ENCODE data around the gene NCLN. TPM values are rescaled to one million over a fixed set of nuclear protein-coding genes. Genes with fewer than 3 reads are reported as not detected.

Gene NCLN
- total and polyA plus RNA-seq, 3 donors from 2014 or later: 50.2 to 65.5 (median 65.3) TPM

DNA sequence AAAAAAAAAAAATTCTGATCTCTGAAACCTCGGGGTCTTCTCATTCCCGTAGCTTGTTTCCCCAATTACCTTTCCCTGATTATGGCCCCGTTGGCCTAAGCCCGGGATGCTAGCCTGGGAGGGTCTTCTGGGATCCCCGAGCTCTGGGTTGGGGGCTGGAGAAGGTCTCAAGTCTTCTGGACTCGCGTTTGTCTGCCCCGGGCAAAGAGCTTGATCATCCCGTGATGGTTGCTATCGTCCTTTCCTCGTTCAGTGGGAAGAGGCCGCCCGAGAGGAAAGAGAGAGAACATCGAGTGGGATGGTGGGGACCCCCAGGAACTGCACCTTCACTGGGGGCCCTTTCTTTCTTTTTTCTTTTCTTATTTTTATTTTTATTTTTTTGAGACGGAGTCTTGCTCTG is 47.5 kb upstream of the NCLN start:
- no peak overlapping the region for H3K27ac ChIP-seq
- no peaks in the 10 kb centered on the region for H3K9me3 ChIP-seq
- no peak for TF ChIP-seq CTCF (IDR thresholded peaks at IDR 0.05)
- no peak for TF ChIP-seq POLR2A (IDR thresholded peaks at IDR 0.05)
- WGBS, 2 donors: 85 to 87% methylated on average over 15 of the region's 15 CpGs
- H3K4me3 ChIP-seq: no peak overlapping the region
- H3K27me3 ChIP-seq: no peaks in the 10 kb centered on the region
- H3K4me1 ChIP-seq: peaks cover 3% of the 10 kb centered on the region
- intact Hi-C loops (cut with DNase I; ENCODE audit: low total_unique reads): no loop called here
- no peak for DNase-seq
- no peaks in the 10 kb centered on the region for H3K36me3 ChIP-seq (ENCODE audit: low read depth, missing control alignments)

GRCh38 chr19:3140667-3141038 is 45.1 kb upstream of the NCLN start:
- Histone ChIP-seq H3K27ac (no peak overlapping the region), H3K27me3 (no peaks in the 10 kb centered on the region), H3K36me3 (ENCODE audit: low read depth, missing control alignments) (no peaks in the 10 kb centered on the region), H3K4me3 (no peak overlapping the region), H3K9me3 (no peaks in the 10 kb centered on the region), H3K4me1 (peaks cover 3% of the 10 kb centered on the region)
- intact Hi-C loops (cut with DNase I; ENCODE audit: low total_unique reads): no loop called here
- no peak for DNase-seq
- TF ChIP-seq CTCF (IDR thresholded peaks at IDR 0.05) (no peak), POLR2A (IDR thresholded peaks at IDR 0.05) (no peak)

- Histone ChIP-seq H3K4me3 (no peak overlapping the region), H3K27ac (no peak overlapping the region), H3K9me3 (no peaks in the 10 kb centered on the region), H3K36me3 (ENCODE audit: low read depth, missing control alignments) (no peaks in the 10 kb centered on the region), H3K4me1 (no peaks in the 10 kb centered on the region), H3K27me3 (no peaks in the 10 kb centered on the region)
- WGBS, 2 donors: 67 to 71% methylated on average over 6 of the region's 6 CpGs
- DNase-seq: no peak
- intact Hi-C loops (cut with DNase I; ENCODE audit: low total_unique reads): no loop called here
- no peak for TF ChIP-seq CTCF (IDR thresholded peaks at IDR 0.05)
- TF ChIP-seq POLR2A (IDR thresholded peaks at IDR 0.05): no peak
Measured at GRCh38 chr19:3142292-3142670, 43.4 kb upstream of the NCLN start.

- H3K27ac ChIP-seq: no peak overlapping the region
- no peaks in the 10 kb centered on the region for H3K9me3 ChIP-seq
- no peak for DNase-seq
- no peaks in the 10 kb centered on the region for H3K4me1 ChIP-seq
- H3K27me3 ChIP-seq: no peaks in the 10 kb centered on the region
- WGBS, 2 donors: 71 to 75% methylated on average over 11 of the region's 11 CpGs
- intact Hi-C loops (cut with DNase I; ENCODE audit: low total_unique reads): no loop called here
- TF ChIP-seq CTCF (IDR thresholded peaks at IDR 0.05): no peak
- TF ChIP-seq POLR2A (IDR thresholded peaks at IDR 0.05): no peak
- no peaks in the 10 kb centered on the region for H3K36me3 ChIP-seq (ENCODE audit: low read depth, missing control alignments)
- H3K4me3 ChIP-seq: no peak overlapping the region
Measured at GRCh38 chr19:3142781-3143337, 42.9 kb upstream of the NCLN start.

- H3K4me3 ChIP-seq: no peak overlapping the region
- TF ChIP-seq CTCF (IDR thresholded peaks at IDR 0.05): no peak
- no peak for TF ChIP-seq POLR2A (IDR thresholded peaks at IDR 0.05)
- no peaks in the 10 kb centered on the region for H3K4me1 ChIP-seq
- no peaks in the 10 kb centered on the region for H3K9me3 ChIP-seq
- H3K36me3 ChIP-seq (ENCODE audit: low read depth, missing control alignments): no peaks in the 10 kb centered on the region
- no peak for DNase-seq
- 71 to 74% methylated on average over 16 to 20 of the region's 20 CpGs for WGBS, 2 donors
- intact Hi-C loops (cut with DNase I; ENCODE audit: low total_unique reads): no loop called here
- H3K27ac ChIP-seq: no peak overlapping the region
- H3K27me3 ChIP-seq: no peaks in the 10 kb centered on the region
Measured at GRCh38 chr19:3145909-3146676, 39.6 kb upstream of the NCLN start.

Data from testis (tissue), 3 donors.